Middle frontal gyrus (tissue), 1 donor: Measurements from ENCODE around the gene LRBA.

Experiments used
- DNase-seq: peaks from one replicate; pipeline ENCODE4 v3.0.0-alpha.2; 2015; ENCODE audit warnings: low spot score; ENCODE audit errors: extremely low spot score

LRBA gene

DNA sequence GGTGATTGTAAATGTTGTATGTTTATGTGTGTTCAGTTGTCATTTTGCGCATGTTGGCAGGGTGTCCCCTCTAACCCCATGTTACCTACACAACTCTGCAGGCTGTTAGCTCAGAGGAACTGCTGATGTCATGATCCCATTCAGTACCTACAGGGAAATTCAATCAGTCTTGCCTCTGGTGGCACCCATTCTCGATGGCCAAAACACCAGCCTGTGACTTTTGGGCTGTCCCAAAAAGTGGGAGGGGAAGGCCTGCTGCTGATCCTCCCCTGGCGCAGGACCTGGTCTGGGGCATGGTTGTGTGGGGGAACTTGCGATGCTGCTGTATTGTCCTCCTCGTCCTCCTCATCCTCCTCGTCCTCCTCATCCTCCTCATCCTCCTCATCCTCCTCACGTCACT, 762.3 kb downstream of the LRBA start:
- DNase-seq = no peak

DNA sequence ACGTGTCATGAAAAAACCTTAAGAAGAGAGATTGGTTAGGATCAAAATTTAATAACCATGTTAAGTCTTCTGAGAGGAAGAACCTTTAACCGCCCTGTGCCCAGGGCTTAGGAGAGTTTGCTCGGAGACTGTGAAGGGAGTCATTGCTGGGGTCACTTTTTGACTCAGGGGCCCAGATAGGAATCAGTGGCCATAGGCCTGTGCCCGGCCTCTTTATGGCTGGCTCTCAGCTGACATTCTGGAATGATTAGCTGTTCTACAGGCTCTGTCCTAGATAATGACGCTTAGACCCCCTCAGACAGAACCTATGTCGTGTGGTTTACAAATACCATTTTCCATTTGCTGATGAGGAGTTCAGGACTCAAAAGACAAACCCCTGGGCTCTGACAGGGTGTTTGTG, 762.8 kb downstream of the LRBA start:
- DNase-seq = no peak

DNA sequence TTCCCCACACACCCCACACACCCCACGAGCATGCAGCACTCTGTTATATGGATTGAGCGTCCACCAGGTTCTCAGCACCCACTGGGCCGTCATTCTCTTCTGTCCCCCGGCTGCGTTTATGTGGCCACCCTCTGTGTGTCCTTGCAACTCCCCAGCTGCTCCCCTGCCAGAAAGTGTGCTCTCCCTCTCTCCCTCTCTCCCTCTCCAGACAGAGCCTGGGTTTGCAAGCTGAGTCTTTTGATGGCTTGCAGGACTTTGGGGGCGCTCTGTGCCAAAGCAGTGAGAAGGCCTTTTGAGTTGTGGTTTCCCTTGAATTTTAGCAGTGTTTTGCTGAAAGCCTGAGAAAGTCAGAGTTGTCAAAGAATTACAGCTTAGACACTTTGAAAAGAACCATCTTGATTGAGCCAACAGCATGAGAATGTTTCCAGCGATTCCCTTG, 763.3 kb downstream of the LRBA start:
- DNase-seq = no peak

DNA sequence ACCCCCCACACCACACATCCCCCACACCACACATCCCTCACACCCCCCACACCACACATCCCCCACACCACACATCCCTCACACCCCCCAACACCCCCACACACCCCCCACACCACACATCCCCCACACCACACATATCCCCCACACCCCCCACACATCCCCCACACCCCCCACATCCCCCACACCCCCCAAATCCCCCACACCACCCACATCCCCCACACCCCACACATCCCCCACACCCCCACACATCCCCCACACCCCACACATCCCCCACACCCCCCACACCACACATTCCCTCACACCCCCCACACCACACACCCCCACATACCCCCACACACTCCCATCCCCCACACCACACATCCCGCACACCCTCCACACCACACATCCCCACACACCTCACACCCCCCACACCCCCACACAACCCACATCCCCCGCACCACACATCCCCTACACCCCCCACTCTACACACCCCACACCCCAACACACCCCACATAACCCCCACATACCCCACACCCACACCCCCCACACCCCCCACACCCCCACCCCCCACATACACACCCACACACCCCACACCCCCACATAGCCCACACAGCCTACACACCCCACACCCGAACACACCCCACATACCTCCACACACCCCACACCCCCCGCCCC, 764.0 kb downstream of the LRBA start:
- no peak for DNase-seq

DNA sequence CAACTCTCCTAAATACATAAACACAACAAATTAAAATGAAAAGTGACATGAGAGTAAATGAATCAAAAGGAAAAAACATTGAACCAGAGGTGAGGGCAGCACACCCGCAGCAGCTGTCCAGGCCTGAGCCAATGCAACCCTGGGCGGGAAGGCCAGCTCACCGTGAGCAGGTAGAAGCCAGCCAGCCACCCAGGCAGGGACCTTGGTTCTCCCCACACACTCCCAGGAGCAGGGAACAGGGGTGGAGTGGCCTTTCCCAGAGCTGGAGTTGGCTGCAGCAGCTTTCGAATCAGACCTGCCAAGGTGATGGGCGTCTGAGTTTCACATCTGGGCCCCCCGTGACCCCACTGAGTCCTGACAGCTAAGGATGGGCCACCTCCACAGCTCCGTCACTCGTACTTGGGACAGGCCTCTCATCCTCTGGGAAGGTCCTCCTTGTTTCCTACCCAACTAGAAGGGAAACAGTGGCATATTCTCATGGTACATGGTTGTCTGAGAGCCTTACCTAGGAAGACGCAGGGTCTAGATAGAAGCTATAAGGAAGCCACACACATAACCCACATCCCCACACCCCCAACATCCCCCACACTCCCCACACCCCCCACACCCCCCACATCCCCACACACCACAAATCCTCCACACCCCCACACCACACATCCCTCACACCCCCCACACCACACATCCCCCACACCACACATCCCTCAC, 764.6 kb downstream of the LRBA start:
- no peak for DNase-seq

DNA sequence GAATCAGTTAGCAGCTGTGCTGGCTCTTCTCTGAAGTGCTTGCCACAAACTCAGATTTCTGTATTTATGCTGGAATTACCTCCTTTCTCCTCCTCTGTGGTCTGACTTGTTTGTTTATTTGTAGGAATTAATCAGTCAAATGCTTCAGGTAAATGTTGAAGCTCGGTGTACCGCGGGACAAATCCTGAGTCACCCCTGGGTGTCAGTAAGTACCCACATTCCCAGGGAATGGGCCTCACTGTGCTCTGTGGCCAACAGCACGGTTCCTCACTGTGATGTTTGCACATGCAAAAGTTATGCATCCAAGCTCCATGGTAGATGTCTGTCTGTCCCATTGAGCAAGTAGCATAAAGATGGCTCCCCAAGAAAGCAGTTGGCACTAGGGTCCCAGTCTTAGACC, 766.9 kb downstream of the LRBA start:
- DNase-seq = no peak

DNA sequence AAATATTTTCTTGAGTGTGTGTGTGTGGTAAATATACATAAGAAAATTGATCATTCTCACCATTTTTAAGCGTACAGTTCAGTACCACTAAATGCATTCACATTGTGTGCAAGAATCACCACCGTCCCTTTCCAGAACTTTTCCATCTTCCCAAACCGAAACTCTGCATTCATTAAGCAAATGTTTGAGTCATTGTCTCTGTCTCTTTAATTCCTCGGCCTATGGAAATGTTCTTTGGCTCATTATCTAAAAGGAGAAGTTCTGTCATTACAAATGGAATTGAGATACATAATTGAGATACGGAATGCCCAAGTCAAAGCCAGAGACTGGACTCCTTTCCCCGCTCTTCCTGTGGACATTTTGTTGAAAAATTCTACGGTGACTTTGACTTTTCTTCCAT, 767.9 kb downstream of the LRBA start:
- no peak for DNase-seq

DNA sequence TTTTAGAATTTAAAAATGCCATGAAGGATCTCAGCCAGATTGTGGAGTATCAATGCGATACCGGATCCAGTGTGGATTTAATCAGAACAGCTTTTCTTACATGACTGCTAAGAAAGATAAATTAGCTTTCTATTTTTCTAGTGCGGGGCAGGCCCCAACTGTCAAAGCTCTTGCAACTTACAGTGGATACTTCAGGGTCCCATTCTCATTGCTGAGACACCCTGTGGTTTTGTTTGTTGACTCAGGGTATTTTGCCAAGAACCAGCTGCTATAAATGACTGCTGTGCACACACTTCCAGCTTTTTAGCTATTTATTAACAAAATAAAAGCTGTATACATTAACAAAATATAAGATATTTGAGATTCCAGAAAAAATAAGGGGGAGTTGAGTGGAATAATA, 770.5 kb downstream of the LRBA start:
- no peak for DNase-seq

DNA sequence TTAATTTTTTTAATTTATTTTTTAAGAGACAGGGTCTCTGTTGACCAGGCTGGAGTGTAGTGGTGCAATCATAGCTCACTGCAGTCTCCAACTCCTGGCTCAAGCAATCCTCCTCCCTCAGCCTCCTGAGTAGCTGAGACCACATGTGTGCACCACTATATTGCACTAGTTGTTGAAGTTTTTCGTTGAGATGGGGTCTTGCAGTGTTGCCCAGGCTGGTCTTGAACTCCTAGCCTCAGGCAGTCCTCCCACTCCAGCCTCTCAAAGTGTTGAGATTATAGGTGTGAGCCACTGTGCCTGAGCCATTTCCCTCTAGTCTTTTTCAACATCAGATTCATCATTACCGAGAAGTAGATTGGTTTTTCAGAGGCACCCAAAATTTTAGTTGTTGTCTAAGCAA, 771.2 kb downstream of the LRBA start:
- DNase-seq = no peak

DNA sequence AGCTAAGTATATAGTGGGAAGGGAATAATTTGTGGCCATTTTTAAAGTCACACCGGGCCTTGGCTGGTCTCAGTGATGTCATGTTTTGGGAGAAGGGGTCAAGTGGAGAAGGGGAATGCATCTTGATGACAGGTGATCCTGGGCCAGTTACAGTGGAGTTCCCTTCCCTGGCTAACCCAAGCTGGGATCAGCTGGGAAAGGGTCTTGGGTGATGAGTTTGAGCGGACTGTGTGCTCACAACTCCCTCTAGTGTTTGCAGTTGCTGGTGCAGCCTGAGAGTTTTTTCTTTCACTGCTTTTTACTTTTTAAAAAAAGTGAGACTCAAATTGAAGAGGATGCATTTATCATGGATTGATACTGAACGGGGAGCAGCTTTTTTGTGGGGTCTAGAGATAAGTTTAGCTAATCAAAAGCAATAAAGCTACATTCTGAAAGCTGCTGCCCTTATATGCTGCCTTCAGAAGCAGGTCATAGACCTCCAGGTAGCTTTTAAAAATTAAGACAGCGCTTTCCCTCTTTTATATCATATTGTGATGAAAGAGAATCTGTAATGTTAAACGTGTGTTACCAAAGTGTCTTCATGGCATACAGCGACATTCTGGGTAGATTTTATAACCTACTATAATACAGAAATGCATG, 772.1 kb downstream of the LRBA start:
- peak; percentile 23 for DNase-seq

DNA sequence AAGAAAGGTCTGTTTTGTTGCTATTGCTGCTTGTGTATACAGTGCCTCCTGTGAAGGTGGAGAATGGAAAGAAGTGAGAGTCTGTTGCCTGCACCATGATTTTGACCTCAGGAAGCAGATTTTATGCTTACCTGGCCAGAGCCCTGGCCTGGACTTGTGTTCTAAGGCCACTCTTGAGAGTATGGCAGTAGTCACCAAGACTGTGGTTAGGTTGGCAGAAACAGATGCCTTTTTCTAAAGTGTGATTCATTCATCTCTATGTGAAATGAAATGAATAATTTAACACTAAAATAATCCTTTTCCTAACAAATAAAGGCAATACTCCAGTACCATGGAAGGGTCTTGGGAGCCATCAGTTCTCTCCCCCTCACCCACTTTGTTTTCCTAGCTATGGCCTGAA, 775.1 kb downstream of the LRBA start:
- no peak for DNase-seq

DNA sequence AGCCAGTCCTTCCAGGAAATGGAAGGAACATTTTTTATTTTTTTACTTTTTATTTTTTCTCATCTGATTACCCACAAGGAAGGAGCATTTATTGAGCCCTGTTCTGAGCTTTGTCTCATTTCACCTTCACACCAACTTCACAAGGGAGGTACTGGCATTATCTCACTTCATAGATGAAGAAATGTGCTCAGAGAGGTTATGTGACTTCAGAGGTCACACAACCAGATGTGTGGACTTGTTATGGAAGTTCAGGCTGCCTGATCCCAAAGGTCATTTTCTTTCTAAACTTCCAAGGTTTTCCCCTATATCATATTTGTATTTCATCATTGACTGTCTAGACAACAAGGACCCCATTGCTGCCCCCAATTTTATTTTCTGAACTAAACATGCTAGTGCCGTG, 776.5 kb downstream of the LRBA start:
- DNase-seq = no peak

DNA sequence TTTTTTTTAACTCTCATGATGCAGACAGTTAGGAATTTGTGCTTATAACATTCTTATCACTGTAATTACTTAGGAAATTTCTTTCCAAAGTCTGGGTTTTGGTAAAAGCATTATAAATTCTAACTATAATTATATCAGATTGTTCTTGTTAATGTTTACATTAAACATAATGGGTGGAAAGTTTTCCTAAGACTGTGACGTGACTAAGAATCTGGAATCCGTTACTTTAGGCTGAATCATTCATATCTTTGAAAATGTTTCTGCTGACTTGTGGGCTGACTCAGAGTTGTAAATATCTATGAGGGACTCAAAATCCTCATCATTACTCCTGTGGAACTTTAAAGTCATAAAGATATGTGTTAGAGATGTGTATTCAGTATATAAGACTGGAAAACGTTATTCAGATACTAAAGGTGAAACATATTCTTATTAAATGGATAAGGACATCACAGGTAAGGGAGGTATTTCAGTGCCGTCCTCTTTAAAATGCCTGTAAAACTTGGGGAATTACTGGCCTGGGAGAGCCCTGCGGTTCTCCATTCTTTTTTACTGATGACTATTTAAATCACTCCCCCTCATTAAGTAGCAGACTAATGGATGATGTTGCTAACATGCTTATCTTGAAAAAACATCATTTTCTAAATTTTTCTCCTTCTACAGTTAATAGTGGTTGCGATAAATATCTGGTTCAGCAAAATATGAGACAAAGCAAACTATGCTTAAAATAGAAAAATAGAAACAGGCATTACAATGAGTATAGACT, 777.8 kb downstream of the LRBA start:
- no peak for DNase-seq

DNA sequence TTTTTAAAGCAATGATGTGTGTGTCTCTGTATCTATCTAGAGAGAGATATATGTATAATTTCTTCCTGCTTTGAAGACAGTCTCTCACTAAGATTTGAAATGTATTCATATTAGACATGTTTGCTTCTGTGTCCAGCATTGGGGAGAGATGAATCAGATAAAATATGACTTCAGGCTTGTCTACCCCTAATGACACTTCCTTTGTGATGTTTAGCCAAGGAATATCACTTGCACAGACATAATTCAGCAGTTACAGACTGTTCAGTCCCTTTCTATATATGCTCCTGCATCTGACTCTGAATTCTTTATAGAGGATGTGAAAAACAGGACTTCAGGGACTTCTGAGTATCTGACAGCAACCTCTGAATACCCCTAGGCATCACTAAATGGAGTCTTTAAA, 778.5 kb downstream of the LRBA start:
- no peak for DNase-seq

DNA sequence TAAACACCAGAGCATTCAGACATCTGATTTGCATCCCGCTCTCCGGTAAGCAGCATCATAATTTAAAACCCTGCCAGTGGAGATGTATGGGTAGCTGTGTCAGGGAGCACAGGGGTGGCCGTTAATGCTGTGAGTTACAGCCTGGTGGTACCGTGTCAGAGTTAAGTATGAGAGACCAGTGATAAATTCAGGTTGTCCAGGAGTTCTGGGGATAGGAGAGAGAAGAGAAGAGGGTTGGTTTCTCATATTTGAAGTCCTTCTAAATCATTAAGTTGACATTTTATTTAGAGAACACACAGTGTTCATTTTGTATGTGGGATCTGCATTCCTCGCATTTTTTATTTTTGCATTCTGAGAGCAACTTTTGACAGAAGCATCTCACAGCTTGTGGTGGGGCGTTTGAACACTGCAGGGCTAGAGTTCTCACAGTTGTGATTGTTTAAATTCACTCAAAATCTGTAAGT, 779.2 kb downstream of the LRBA start:
- DNase-seq = no peak

DNA sequence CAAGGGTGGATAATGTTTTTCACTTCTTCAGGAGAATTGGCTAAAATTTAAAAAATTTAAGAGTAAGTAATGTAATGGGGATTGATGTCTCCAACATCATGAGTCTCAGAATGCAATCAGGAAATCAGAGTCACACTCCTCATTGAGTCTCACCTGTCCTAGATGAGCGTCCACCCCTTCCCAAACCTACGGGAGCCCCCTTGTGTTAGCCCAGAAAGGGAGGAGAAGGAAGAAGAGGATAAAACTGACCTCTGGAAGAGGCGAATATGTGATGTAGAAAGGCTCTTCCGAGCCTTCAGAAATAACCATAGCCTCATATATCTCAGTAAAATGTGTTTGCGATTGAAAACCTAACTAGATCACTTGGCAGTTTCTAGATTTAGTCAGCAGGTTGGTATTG, 779.8 kb downstream of the LRBA start:
- no peak for DNase-seq

DNA sequence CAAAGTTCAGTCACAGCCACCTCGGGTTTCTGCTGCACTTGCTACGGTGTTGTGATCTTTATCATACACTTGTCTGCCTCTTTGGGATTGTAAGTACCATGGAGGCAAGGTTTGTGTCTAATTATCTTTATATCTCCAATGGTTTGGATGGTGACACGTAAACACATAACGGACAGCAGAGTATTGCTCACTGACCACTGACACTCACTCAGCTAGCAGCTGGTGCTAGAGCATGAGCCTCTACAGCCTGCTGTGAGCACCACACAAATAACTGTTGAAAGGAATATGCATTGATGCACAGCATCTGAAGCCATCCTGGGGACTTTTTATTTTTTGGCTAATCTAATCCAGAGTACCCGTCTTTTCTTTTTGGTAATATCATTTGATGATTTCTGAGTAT, 780.8 kb downstream of the LRBA start:
- no peak for DNase-seq

DNA sequence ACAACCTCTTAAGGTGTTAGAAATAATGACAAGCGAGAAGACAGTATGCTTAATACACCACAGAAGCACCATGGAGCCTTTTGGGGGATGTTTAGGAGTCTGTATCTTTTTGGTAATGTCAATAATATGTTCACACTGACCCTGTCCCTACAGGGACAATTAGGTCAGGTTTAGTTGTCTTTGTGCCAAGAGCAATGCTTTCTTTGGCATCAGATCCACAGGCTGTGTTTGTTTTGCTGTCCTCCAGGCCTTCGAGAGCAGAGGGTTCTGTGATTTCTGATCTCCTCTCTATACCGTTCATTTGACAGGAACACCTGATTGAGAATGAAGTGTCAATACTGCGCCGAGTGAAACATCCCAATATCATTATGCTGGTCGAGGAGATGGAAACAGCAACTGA, 783.1 kb downstream of the LRBA start:
- DNase-seq = no peak

DNA sequence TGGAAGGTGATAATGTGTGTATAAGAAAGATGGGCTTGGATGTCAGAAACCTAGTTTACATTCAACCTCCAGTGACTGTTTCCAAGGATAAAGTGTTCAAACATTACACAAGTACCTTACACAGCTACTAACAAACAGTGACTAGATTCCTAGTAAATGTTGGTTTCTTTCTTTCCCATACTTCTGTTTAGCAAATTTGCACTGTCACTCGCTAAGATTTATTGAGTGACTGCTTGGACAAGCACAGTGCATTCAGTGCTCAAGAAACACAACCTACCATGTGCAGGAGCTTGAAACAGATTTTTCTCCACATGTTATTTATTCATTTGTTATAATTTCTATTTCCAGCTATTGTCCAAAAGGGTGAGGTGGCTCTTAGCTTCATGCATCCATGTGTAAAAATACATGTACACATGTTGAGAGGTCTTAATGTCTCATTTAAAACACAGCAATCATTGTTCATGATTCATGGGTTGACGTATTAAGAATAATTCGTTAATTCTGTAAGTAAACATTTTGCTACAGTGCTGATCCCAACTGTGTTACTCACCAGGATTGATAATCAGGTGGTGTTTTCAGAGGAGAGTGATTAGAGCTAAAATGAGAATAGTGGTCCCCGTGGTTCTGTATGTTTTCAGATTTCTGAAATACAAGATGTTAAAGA, 783.8 kb downstream of the LRBA start:
- DNase-seq = no peak

DNA sequence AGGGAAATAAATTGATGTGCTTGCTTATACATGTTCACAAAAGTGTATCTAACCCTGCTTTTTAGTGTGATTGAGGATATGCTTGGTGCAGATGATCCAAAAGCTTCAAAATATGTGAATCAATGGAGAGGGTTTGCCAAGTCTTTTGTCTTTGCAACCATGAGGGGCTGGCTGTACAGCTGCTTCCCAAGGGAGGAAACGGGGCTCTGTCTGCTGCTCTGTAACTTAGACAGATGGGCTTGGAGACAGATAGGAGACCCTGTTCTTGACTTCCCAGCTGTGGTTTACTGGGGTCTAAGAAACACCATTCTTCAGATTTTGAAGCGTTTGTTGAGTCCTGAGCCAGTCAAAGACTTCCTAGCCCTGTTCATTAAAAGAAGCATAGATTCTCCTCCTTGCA, 784.5 kb downstream of the LRBA start:
- no peak for DNase-seq

DNA sequence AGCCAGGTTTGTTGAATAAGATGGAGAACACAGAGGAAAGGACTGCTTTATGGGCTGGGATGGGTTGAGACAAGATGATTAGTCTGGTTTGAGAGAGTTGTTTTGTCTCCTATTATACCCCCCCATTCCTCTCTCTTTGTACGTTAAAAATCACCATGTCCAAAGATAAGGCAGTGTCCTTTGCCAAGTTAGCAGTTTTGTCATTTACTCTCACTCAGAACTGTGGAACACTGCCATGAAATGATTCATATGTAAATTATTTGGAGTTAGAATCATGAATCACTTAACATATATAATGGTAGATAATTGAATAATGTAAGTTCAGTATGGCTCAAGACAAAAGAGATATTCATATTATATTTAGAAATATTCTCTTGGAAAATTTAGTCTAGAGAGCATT, 785.6 kb downstream of the LRBA start:
- DNase-seq = peak; percentile 27
